Measurements from ENCODE around the gene JDP2. TPM values are rescaled to one million over a fixed set of nuclear protein-coding genes. Genes with fewer than 3 reads are reported as not detected.

JDP2 gene
- total RNA-seq, 1 experiment from 2014 or later, result 5.9 TPM

GRCh38 chr14:75422169-75422568 lies 5.7 kb upstream of the JDP2 start:
- intact Hi-C loops (cut with micrococcal nuclease; ENCODE audit: unreplicated experiment), result no loop called here
- CTCF ChIA-PET, result no interaction called here

GRCh38 chr14:75424496-75424895 lies 3.3 kb upstream of the JDP2 start:
- intact Hi-C loops (cut with micrococcal nuclease; ENCODE audit: unreplicated experiment), result no loop called here
- ChIA-PET POLR2A (ENCODE audit: low non-redundant PET) (no interaction called here), CTCF (no interaction called here)
- H3K27me3 ChIP-seq (replicated peaks; ENCODE audit: insufficient read depth, low read depth, low read length, poor library complexity), result no peaks in the 10 kb centered on the region
- peaks cover 4% of the 10 kb centered on the region for H3K4me1 ChIP-seq (ENCODE audit: insufficient read depth, low read length, poor library complexity, severe bottlenecking)
- no peaks in the 10 kb centered on the region for H3K9me3 ChIP-seq (ENCODE audit: low read depth, low read length, poor library complexity, severe bottlenecking)
- no TSS peak for BruUV-seq (replicated peaks)
- no peak overlapping the region for H3K27ac ChIP-seq (ENCODE audit: low read depth, low read length, poor library complexity, severe bottlenecking)
- H3K36me3 ChIP-seq (ENCODE audit: insufficient read depth, low read length, poor library complexity, severe bottlenecking), result no peaks in the 10 kb centered on the region
- TF ChIP-seq, protein P1, sequence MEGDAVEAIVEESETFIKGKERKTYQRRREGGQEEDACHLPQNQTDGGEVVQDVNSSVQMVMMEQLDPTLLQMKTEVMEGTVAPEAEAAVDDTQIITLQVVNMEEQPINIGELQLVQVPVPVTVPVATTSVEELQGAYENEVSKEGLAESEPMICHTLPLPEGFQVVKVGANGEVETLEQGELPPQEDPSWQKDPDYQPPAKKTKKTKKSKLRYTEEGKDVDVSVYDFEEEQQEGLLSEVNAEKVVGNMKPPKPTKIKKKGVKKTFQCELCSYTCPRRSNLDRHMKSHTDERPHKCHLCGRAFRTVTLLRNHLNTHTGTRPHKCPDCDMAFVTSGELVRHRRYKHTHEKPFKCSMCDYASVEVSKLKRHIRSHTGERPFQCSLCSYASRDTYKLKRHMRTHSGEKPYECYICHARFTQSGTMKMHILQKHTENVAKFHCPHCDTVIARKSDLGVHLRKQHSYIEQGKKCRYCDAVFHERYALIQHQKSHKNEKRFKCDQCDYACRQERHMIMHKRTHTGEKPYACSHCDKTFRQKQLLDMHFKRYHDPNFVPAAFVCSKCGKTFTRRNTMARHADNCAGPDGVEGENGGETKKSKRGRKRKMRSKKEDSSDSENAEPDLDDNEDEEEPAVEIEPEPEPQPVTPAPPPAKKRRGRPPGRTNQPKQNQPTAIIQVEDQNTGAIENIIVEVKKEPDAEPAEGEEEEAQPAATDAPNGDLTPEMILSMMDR (conservative IDR thresholded peaks at IDR 0.05; ENCODE audit: low read depth, low read length), result no peak
- no peak for TF ChIP-seq EZH2 (IDR thresholded peaks at IDR 0.05; ENCODE audit: borderline replicate concordance, low read depth, low read length, poor library complexity, severe bottlenecking)
- DNase-seq (ENCODE audit: low spot score), result no peak
- no peak overlapping the region for H3K4me3 ChIP-seq (ENCODE audit: low read depth, low read length, poor library complexity, severe bottlenecking)

More at GRCh38 chr14:75422169-75422568, 5.7 kb upstream of the JDP2 start:
- Histone ChIP-seq H3K9me3 (ENCODE audit: low read depth, low read length, poor library complexity, severe bottlenecking) (no peaks in the 10 kb centered on the region), H3K36me3 (ENCODE audit: insufficient read depth, low read length, poor library complexity, severe bottlenecking) (no peaks in the 10 kb centered on the region), H3K4me1 (ENCODE audit: insufficient read depth, low read length, poor library complexity, severe bottlenecking) (peaks cover 8% of the 10 kb centered on the region), H3K4me3 (ENCODE audit: low read depth, low read length, poor library complexity, severe bottlenecking) (no peak overlapping the region), H3K27me3 (replicated peaks; ENCODE audit: insufficient read depth, low read depth, low read length, poor library complexity) (no peaks in the 10 kb centered on the region), H3K27ac (ENCODE audit: low read depth, low read length, poor library complexity, severe bottlenecking) (no peak overlapping the region)
- TF ChIP-seq, protein P1 (conservative IDR thresholded peaks at IDR 0.05; ENCODE audit: low read depth, low read length), result no peak
- TF ChIP-seq EZH2 (IDR thresholded peaks at IDR 0.05; ENCODE audit: borderline replicate concordance, low read depth, low read length, poor library complexity, severe bottlenecking), result no peak
- DNase-seq (ENCODE audit: low spot score), result no peak
- no TSS peak for BruUV-seq (replicated peaks)
- POLR2A ChIA-PET (ENCODE audit: low non-redundant PET), result no interaction called here

DNA sequence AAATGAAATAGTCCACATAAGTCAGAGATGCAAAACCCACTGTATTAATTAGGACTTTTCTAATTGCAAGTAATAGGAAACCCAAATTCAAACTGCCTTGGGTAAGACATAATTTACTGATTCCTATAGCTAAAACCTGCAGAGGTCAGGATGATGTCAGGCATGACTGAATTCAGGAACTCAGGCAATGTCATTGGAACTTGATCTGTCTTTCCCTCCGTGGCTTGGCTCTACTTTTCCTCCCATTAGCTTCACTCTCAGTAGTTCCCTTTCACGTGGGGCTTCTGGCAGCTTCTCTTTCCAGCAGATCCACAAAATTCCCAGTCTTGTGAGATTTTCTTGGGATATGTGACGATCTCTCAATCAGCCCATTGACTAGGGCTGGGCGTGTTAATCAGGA lies 2.4 kb upstream of the JDP2 start:
- intact Hi-C loops (cut with micrococcal nuclease; ENCODE audit: unreplicated experiment), result no loop called here
- ChIA-PET POLR2A (ENCODE audit: low non-redundant PET) (interaction anchor here (0.6 kb wide), 1 partner anchor 9 kb away, joined by 3 read pairs; no protein-coding TSS in a partner anchor), CTCF (no interaction called here)
- no peak for DNase-seq (ENCODE audit: low spot score)
- Histone ChIP-seq H3K4me1 (ENCODE audit: insufficient read depth, low read length, poor library complexity, severe bottlenecking) (peaks cover 10% of the 10 kb centered on the region), H3K27me3 (replicated peaks; ENCODE audit: insufficient read depth, low read depth, low read length, poor library complexity) (no peaks in the 10 kb centered on the region), H3K27ac (ENCODE audit: low read depth, low read length, poor library complexity, severe bottlenecking) (no peak overlapping the region), H3K36me3 (ENCODE audit: insufficient read depth, low read length, poor library complexity, severe bottlenecking) (no peaks in the 10 kb centered on the region), H3K9me3 (ENCODE audit: low read depth, low read length, poor library complexity, severe bottlenecking) (no peaks in the 10 kb centered on the region), H3K4me3 (ENCODE audit: low read depth, low read length, poor library complexity, severe bottlenecking) (no peak overlapping the region)
- BruUV-seq (replicated peaks), result no TSS peak
- no peak for TF ChIP-seq EZH2 (IDR thresholded peaks at IDR 0.05; ENCODE audit: borderline replicate concordance, low read depth, low read length, poor library complexity, severe bottlenecking)
- TF ChIP-seq, protein P1 (conservative IDR thresholded peaks at IDR 0.05; ENCODE audit: low read depth, low read length), result no peak
